ENCODE measurements around the gene THY1.

The THY1 gene

GRCh38 chr11:119424775-119425174, 1.8 kb upstream of the THY1 start:
- 100% methylated on average over 2 of the region's 2 CpGs for WGBS (ENCODE audit: insufficient coverage)

GRCh38 chr11:119424276-119424675, 1.3 kb upstream of the THY1 start:
- POLR2A ChIA-PET, result no interaction called here

More at GRCh38 chr11:119424775-119425174, 1.8 kb upstream of the THY1 start:
- POLR2A ChIA-PET, result no interaction called here
- peaks cover 0 to 20% (median 17%) of the 10 kb centered on the region in 4 experiments for H3K4me1 ChIP-seq (ENCODE audit: control extremely low read depth in 1 of 4, control insufficient read depth in 4 of 4, insufficient read depth in 4 of 4, low read length in 3 of 4)
- DNase-seq, result no peak
- peaks cover 7 to 45% (median 10%) of the 10 kb centered on the region in 5 experiments for H3K27me3 ChIP-seq (replicated peaks in 2 of 5; ENCODE audit: control insufficient read depth in 4 of 5, insufficient read depth in 5 of 5, low read length in 4 of 5)
- no peak overlapping the region for H3K4me3 ChIP-seq (ENCODE audit: control insufficient read depth in 1 of 7, extremely low read depth in 1 of 7, insufficient read depth in 4 of 7, low read depth in 2 of 7, low read length in 6 of 7)
- CTCF ChIA-PET, result no interaction called here
- peaks cover 0 to 4% (median 0%) of the 10 kb centered on the region in 5 experiments for H3K9me3 ChIP-seq (ENCODE audit: control extremely low read depth in 1 of 5, control insufficient read depth in 4 of 5, insufficient read depth in 2 of 5, low read depth in 1 of 5, low read length in 4 of 5)
- H3K27ac ChIP-seq (ENCODE audit: insufficient read depth in 1 of 2, low read depth in 1 of 2, low read length in 2 of 2, poor library complexity in 1 of 2, severe bottlenecking in 2 of 2), result no peak overlapping the region
- H3K36me3 ChIP-seq (ENCODE audit: control insufficient read depth in 4 of 4, insufficient read depth in 4 of 4, low read length in 3 of 4), result no peaks in the 10 kb centered on the region

GRCh38 chr11:119423509-119424254, 710 bp upstream of the THY1 start:
- H3K27me3 ChIP-seq (replicated peaks in 2 of 5; ENCODE audit: control insufficient read depth in 4 of 5, insufficient read depth in 5 of 5, low read length in 4 of 5), result peaks cover 7 to 45% (median 10%) of the 10 kb centered on the region in 5 experiments
- 98% methylated on average over 7 of the region's 14 CpGs for WGBS (ENCODE audit: insufficient coverage)
- no peaks in the 10 kb centered on the region for H3K36me3 ChIP-seq (ENCODE audit: control insufficient read depth in 4 of 4, insufficient read depth in 4 of 4, low read length in 3 of 4)
- peaks cover 0 to 20% (median 17%) of the 10 kb centered on the region in 4 experiments for H3K4me1 ChIP-seq (ENCODE audit: control extremely low read depth in 1 of 4, control insufficient read depth in 4 of 4, insufficient read depth in 4 of 4, low read length in 3 of 4)
- CTCF ChIA-PET, result interaction anchor here (2.4 kb wide), 2 partner anchors 9 to 51 kb away, joined by 6 to 7 read pairs; no protein-coding TSS in a partner anchor
- peak overlapping the region in 3 of 7 experiments; percentile 53 to 70 (median 56) for H3K4me3 ChIP-seq (ENCODE audit: control insufficient read depth in 1 of 7, extremely low read depth in 1 of 7, insufficient read depth in 4 of 7, low read depth in 2 of 7, low read length in 6 of 7)
- POLR2A ChIA-PET, result no interaction called here
- H3K9me3 ChIP-seq (ENCODE audit: control extremely low read depth in 1 of 5, control insufficient read depth in 4 of 5, insufficient read depth in 2 of 5, low read depth in 1 of 5, low read length in 4 of 5), result no peaks in the 10 kb centered on the region
- DNase-seq, result no peak
- no peak overlapping the region for H3K27ac ChIP-seq (ENCODE audit: insufficient read depth in 1 of 2, low read depth in 1 of 2, low read length in 2 of 2, poor library complexity in 1 of 2, severe bottlenecking in 2 of 2)

More at GRCh38 chr11:119424276-119424675, 1.3 kb upstream of the THY1 start:
- H3K9me3 ChIP-seq (ENCODE audit: control extremely low read depth in 1 of 5, control insufficient read depth in 4 of 5, insufficient read depth in 2 of 5, low read depth in 1 of 5, low read length in 4 of 5), result peaks cover 0 to 4% (median 0%) of the 10 kb centered on the region in 5 experiments
- DNase-seq, result no peak
- 90% methylated on average over 2 of the region's 3 CpGs for WGBS (ENCODE audit: insufficient coverage)
- H3K4me3 ChIP-seq (ENCODE audit: control insufficient read depth in 1 of 7, extremely low read depth in 1 of 7, insufficient read depth in 4 of 7, low read depth in 2 of 7, low read length in 6 of 7), result no peak overlapping the region
- peaks cover 0 to 20% (median 17%) of the 10 kb centered on the region in 4 experiments for H3K4me1 ChIP-seq (ENCODE audit: control extremely low read depth in 1 of 4, control insufficient read depth in 4 of 4, insufficient read depth in 4 of 4, low read length in 3 of 4)
- no peak overlapping the region for H3K27ac ChIP-seq (ENCODE audit: insufficient read depth in 1 of 2, low read depth in 1 of 2, low read length in 2 of 2, poor library complexity in 1 of 2, severe bottlenecking in 2 of 2)
- peaks cover 7 to 45% (median 10%) of the 10 kb centered on the region in 5 experiments for H3K27me3 ChIP-seq (replicated peaks in 2 of 5; ENCODE audit: control insufficient read depth in 4 of 5, insufficient read depth in 5 of 5, low read length in 4 of 5)
- H3K36me3 ChIP-seq (ENCODE audit: control insufficient read depth in 4 of 4, insufficient read depth in 4 of 4, low read length in 3 of 4), result no peaks in the 10 kb centered on the region
- CTCF ChIA-PET, result no interaction called here

- POLR2A ChIA-PET, result no interaction called here
- Histone ChIP-seq H3K9me3 (ENCODE audit: control extremely low read depth in 1 of 5, control insufficient read depth in 4 of 5, insufficient read depth in 2 of 5, low read depth in 1 of 5, low read length in 4 of 5) (no peaks in the 10 kb centered on the region), H3K4me1 (ENCODE audit: control extremely low read depth in 1 of 4, control insufficient read depth in 4 of 4, insufficient read depth in 4 of 4, low read length in 3 of 4) (peaks cover 0 to 20% (median 17%) of the 10 kb centered on the region in 4 experiments), H3K36me3 (ENCODE audit: control insufficient read depth in 4 of 4, insufficient read depth in 4 of 4, low read length in 3 of 4) (no peaks in the 10 kb centered on the region), H3K4me3 (ENCODE audit: control insufficient read depth in 1 of 7, extremely low read depth in 1 of 7, insufficient read depth in 4 of 7, low read depth in 2 of 7, low read length in 6 of 7) (peak overlapping the region in 6 of 7 experiments; percentile 35 to 70 (median 52)), H3K27ac (ENCODE audit: insufficient read depth in 1 of 2, low read depth in 1 of 2, low read length in 2 of 2, poor library complexity in 1 of 2, severe bottlenecking in 2 of 2) (no peak overlapping the region), H3K27me3 (replicated peaks in 2 of 5; ENCODE audit: control insufficient read depth in 4 of 5, insufficient read depth in 5 of 5, low read length in 4 of 5) (peaks cover 7 to 45% (median 10%) of the 10 kb centered on the region in 5 experiments)
- DNase-seq, result peak in 2 of 3 donors; percentile 22 to 40
- under 1% methylated on average over 34 of the region's 49 CpGs for WGBS (ENCODE audit: insufficient coverage)
- CTCF ChIA-PET, result interaction anchor here (0.9 to 2.4 kb wide), 5 partner anchors 11 to 53 kb away, joined by 3 to 7 read pairs (median 3); no protein-coding TSS in a partner anchor
Measured at GRCh38 chr11:119421941-119422808, 797 bp downstream of the THY1 start.

GRCh38 chr11:119421351-119421750, 1.6 kb downstream of the THY1 start:
- no peak overlapping the region for H3K27ac ChIP-seq (ENCODE audit: insufficient read depth in 1 of 2, low read depth in 1 of 2, low read length in 2 of 2, poor library complexity in 1 of 2, severe bottlenecking in 2 of 2)
- H3K4me1 ChIP-seq (ENCODE audit: control extremely low read depth in 1 of 4, control insufficient read depth in 4 of 4, insufficient read depth in 4 of 4, low read length in 3 of 4), result peaks cover 0 to 20% (median 17%) of the 10 kb centered on the region in 4 experiments
- ChIA-PET POLR2A (no interaction called here), CTCF (interaction anchor here (0.9 to 2.4 kb wide), 3 partner anchors 12 to 54 kb away, joined by 3 to 7 read pairs (median 6); no protein-coding TSS in a partner anchor)
- peak overlapping the region in 1 of 7 experiments; percentile 53 for H3K4me3 ChIP-seq (ENCODE audit: control insufficient read depth in 1 of 7, extremely low read depth in 1 of 7, insufficient read depth in 4 of 7, low read depth in 2 of 7, low read length in 6 of 7)
- WGBS (ENCODE audit: insufficient coverage), result 67% methylated on average over 5 of the region's 8 CpGs
- no peaks in the 10 kb centered on the region for H3K36me3 ChIP-seq (ENCODE audit: control insufficient read depth in 4 of 4, insufficient read depth in 4 of 4, low read length in 3 of 4)
- no peak for DNase-seq
- H3K9me3 ChIP-seq (ENCODE audit: control extremely low read depth in 1 of 5, control insufficient read depth in 4 of 5, insufficient read depth in 2 of 5, low read depth in 1 of 5, low read length in 4 of 5), result no peaks in the 10 kb centered on the region
- peaks cover 7 to 45% (median 10%) of the 10 kb centered on the region in 5 experiments for H3K27me3 ChIP-seq (replicated peaks in 2 of 5; ENCODE audit: control insufficient read depth in 4 of 5, insufficient read depth in 5 of 5, low read length in 4 of 5)

GRCh38 chr11:119420631-119421030, 2.3 kb downstream of the THY1 start:
- peaks cover 7 to 45% (median 10%) of the 10 kb centered on the region in 5 experiments for H3K27me3 ChIP-seq (replicated peaks in 2 of 5; ENCODE audit: control insufficient read depth in 4 of 5, insufficient read depth in 5 of 5, low read length in 4 of 5)
- DNase-seq, result no peak
- H3K27ac ChIP-seq (ENCODE audit: insufficient read depth in 1 of 2, low read depth in 1 of 2, low read length in 2 of 2, poor library complexity in 1 of 2, severe bottlenecking in 2 of 2), result no peak overlapping the region
- 96% methylated on average over 7 of the region's 8 CpGs for WGBS (ENCODE audit: insufficient coverage)
- no peaks in the 10 kb centered on the region for H3K36me3 ChIP-seq (ENCODE audit: control insufficient read depth in 4 of 4, insufficient read depth in 4 of 4, low read length in 3 of 4)
- H3K9me3 ChIP-seq (ENCODE audit: control extremely low read depth in 1 of 5, control insufficient read depth in 4 of 5, insufficient read depth in 2 of 5, low read depth in 1 of 5, low read length in 4 of 5), result no peaks in the 10 kb centered on the region
- POLR2A ChIA-PET, result no interaction called here
- no peak overlapping the region for H3K4me3 ChIP-seq (ENCODE audit: control insufficient read depth in 1 of 7, extremely low read depth in 1 of 7, insufficient read depth in 4 of 7, low read depth in 2 of 7, low read length in 6 of 7)
- H3K4me1 ChIP-seq (ENCODE audit: control extremely low read depth in 1 of 4, control insufficient read depth in 4 of 4, insufficient read depth in 4 of 4, low read length in 3 of 4), result peaks cover 0 to 20% (median 17%) of the 10 kb centered on the region in 4 experiments
- CTCF ChIA-PET, result no interaction called here

Measured in common myeloid progenitor, CD34-positive (primary cell).